ENCODE data around the gene SLC7A8.

DNA sequence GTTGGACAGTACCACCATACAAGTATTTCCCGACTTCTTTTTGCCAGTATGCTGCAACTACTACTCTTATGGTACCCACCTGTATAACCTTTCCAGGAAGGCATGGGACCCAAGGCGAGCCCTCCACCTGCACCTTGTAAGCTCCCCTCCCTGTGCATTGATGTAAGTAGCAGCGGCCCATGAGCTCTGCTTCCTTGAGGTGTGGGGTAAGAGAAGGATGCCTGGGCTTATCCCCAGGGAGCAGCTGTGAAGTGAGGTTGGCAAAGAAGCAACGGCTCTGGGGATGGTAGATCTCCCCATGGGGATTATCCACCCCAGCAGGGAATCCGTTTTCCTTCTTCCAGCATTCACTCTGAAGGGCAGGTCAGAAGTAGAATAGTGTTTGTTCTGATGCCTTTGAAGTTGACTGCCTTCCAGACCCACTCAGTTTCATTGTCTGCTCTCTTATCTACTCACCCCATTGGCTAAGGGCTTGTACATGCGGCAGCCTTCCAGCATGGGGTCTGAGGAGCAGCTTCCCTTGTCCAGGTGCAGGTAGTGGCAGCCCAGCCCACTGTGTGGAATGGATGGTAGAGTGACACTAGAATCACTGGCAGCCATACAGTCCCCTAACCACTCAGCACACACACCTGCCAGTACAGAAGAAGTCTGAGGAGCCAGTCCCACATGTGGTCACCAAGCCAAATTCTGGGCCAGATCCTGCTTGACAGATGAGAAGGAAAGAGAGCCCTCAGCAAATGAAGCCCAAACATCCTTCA is 82.1 kb downstream of the SLC7A8 start:
- TF ChIP-seq, protein P1, sequence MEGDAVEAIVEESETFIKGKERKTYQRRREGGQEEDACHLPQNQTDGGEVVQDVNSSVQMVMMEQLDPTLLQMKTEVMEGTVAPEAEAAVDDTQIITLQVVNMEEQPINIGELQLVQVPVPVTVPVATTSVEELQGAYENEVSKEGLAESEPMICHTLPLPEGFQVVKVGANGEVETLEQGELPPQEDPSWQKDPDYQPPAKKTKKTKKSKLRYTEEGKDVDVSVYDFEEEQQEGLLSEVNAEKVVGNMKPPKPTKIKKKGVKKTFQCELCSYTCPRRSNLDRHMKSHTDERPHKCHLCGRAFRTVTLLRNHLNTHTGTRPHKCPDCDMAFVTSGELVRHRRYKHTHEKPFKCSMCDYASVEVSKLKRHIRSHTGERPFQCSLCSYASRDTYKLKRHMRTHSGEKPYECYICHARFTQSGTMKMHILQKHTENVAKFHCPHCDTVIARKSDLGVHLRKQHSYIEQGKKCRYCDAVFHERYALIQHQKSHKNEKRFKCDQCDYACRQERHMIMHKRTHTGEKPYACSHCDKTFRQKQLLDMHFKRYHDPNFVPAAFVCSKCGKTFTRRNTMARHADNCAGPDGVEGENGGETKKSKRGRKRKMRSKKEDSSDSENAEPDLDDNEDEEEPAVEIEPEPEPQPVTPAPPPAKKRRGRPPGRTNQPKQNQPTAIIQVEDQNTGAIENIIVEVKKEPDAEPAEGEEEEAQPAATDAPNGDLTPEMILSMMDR (IDR thresholded peaks at IDR 0.05) = no peak
- no peak for TF ChIP-seq POLR2A (IDR thresholded peaks at IDR 0.05)

Data from lower leg skin (tissue), 3 donors.